Osteocyte (in vitro differentiated cells): ENCODE results near the gene SLC6A19. TPM values are rescaled to one million over a fixed set of nuclear protein-coding genes. Genes with fewer than 3 reads are reported as not detected.

Experiments
- DNase-seq: peaks from one replicate; pipeline ENCODE4 v3.0.0; 2021; ENCODE audit warnings: mixed read lengths; ENCODE audit not compliant: unreplicated experiment; ENCODE audit errors: extremely low spot score
- H3K27ac Mint-ChIP-seq: one replicate; pipeline ENCODE4 v1.8.0; 2021; ENCODE audit warnings: mild to moderate bottlenecking, mixed read lengths; ENCODE audit not compliant: unreplicated experiment
- H3K27me3 Mint-ChIP-seq: one replicate; pipeline ENCODE4 v1.8.0; 2021; ENCODE audit warnings: mixed read lengths; ENCODE audit not compliant: unreplicated experiment
- H3K36me3 Mint-ChIP-seq: one replicate; pipeline ENCODE4 v1.8.0; 2021; ENCODE audit warnings: mixed read lengths; ENCODE audit not compliant: unreplicated experiment
- H3K4me1 Mint-ChIP-seq: one replicate; pipeline ENCODE4 v1.8.0; 2021; ENCODE audit warnings: mixed read lengths; ENCODE audit not compliant: unreplicated experiment
- H3K4me3 Mint-ChIP-seq: one replicate; pipeline ENCODE4 v1.8.0; 2021; ENCODE audit warnings: mild to moderate bottlenecking, moderate library complexity, mixed read lengths; ENCODE audit not compliant: unreplicated experiment
- H3K9me3 Mint-ChIP-seq: one replicate; pipeline ENCODE4 v1.8.0; 2021; ENCODE audit warnings: mixed read lengths; ENCODE audit not compliant: unreplicated experiment
- CTCF ChIP-seq: fragments of 200-600 bp; sonication (generic); IDR thresholded peaks from 2 replicates; pipeline ENCODE4 v1.5.0; 2021; ENCODE audit warnings: antibody characterized with exemption, mild to moderate bottlenecking, moderate library complexity
- total RNA-seq: library from RNA; stranded (reverse); gene quantifications from 2 replicates; pipeline ENCODE4 v1.2.1, GENCODE V29; 2021

The SLC6A19 gene
- total RNA-seq, 1 donor from 2014 or later: not detected

- Mint-ChIP-seq H3K27ac (no peak overlapping the region), H3K4me3 (no peak overlapping the region), H3K36me3 (no peaks in the 10 kb centered on the region), H3K27me3 (no peaks in the 10 kb centered on the region), H3K4me1 (no peaks in the 10 kb centered on the region), H3K9me3 (no peaks in the 10 kb centered on the region)
- DNase-seq: no peak
- TF ChIP-seq CTCF: no peak
Measured at GRCh38 chr5:1216211-1216917, 15.0 kb downstream of the SLC6A19 start.

DNA sequence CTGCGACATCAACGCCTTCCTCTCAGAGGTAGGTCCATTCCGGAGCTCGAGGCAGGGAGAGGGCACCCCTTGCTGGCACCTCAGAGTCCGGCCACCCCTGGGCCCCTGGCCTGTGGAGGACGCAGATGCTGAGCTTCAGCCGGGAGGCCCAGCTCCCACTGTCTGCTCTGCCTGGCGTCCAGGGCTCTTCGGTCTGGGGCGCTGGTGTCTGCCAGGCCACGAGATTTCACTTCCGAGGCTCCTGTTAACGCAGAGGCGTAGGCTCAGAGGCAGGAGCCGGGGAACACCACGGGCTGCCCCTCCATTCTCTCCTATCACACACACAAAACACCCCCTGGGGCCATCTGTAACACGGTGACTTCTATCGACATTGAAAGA is 15.5 kb downstream of the SLC6A19 start:
- Mint-ChIP-seq H3K27me3 (no peaks in the 10 kb centered on the region), H3K9me3 (no peaks in the 10 kb centered on the region), H3K27ac (no peak overlapping the region), H3K4me1 (no peaks in the 10 kb centered on the region), H3K4me3 (no peak overlapping the region), H3K36me3 (no peaks in the 10 kb centered on the region)
- DNase-seq: no peak
- TF ChIP-seq CTCF: no peak

DNA sequence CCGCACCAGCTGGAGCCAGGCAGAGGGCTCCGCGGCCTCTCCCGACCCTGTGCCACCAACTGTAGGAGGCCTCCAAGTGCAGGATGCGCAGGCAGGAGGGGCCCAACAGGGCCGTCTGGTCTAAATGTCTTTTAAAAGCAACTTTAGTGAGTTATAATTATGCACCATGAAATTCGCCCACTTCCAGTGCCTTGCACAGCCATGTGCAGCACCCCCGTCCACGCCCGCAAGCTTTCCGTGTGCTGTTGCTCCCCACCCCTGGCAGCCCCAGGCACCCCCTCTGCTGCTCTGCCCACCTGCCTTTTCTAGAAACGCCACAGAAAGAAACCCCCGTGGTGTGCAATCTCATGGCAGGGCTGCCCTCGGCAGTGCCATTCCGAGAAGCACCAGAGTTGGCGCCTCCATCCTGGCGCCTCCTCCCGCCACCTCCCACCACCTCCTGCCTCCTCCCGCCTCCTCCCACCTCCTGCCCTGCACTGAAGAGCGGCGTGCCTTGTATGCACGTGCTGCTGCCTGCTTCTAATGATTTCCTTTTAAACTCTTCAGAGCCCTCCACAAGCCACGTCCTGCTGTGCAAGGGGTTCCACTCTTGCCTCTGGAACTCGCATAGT is 16.3 kb downstream of the SLC6A19 start:
- Mint-ChIP-seq H3K27ac (no peak overlapping the region), H3K9me3 (no peaks in the 10 kb centered on the region), H3K36me3 (no peaks in the 10 kb centered on the region), H3K4me1 (no peaks in the 10 kb centered on the region), H3K27me3 (no peaks in the 10 kb centered on the region), H3K4me3 (no peak overlapping the region)
- TF ChIP-seq CTCF: no peak
- DNase-seq: no peak

DNA sequence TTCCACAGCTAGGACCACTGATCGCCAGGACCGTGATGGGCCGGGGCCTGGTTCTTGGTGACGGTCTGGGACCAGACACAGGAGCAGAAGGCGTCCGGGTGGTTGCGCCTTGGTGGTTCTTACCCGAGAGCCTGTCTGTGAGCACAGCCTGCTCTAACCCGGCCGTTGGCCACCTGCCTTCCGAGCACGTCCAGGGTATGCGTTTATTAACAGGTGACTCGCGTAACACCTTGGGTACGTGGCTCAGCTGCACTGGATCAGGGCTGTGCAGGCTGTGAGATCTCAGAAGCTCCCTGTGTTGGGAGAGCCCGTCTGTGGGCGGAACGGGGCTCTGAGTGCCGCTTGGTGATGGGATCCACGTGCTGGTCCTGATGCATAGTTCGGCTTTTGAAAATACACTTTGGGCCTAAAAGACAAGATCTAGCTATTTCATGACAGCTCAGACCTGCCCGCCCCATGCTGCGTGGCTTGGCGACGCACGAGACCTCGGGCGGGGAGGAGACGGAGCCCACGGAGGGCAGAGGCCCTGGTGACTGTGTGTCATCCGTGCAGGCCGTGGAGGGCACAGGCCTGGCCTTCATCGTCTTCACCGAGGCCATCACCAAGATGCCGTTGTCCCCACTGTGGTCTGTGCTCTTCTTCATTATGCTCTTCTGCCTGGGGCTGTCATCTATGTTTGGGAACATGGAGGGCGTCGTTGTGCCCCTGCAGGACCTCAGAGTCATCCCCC is 17.1 kb downstream of the SLC6A19 start:
- H3K9me3 Mint-ChIP-seq: no peaks in the 10 kb centered on the region
- no peaks in the 10 kb centered on the region for H3K4me1 Mint-ChIP-seq
- H3K27me3 Mint-ChIP-seq: no peaks in the 10 kb centered on the region
- TF ChIP-seq CTCF: no peak
- H3K4me3 Mint-ChIP-seq: no peak overlapping the region
- H3K27ac Mint-ChIP-seq: no peak overlapping the region
- H3K36me3 Mint-ChIP-seq: no peaks in the 10 kb centered on the region
- DNase-seq: no peak
